Measurements from ENCODE around the gene RXRA.
A peak's percentile ranks its signal among the peaks of the same experiment; 100 is the strongest.

The RXRA gene

DNA sequence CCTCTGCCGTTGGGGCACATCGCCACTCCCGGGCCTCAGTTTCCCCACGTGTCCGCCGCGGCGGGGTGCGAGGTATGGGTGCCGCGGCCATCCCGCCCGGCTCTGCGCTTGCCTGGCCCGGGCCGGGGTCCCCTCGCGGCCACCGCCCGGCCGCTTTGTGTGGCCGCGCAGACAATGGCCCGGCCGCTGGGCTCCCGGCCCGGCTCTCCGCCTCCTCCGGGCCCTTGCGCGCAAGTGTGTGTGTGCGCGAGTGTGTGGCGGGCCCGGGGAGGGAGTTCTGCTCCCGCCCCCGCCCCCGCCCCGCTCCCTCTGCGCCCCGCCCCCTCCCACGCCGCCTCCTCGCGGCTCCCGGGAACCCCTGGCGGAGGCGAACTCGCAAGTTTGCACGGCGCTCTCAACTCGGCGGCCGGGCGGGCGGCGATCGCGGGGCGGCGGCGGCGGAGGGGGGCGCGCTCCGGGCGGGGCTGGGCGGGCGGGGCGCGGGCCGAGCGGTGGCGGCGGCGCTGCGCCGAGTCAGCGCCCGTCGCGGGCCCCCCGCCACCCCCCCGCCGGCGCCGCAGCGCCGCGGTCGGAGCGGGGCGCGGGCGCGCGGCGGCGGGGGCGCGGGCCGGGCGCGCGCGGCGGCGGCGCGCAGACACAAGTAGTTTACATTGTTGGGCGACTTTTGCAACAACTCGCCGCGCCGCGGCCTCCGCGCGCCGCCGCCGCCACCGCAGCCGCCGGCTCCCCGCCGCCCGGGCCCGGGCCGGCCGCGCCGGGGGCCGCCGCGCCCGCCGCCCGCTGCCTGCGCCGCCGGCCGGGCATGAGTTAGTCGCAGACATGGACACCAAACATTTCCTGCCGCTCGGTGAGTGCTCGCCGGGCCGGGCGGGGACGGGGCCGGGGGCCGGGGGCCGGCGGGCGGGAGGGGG is at the start of gene RXRA:
Gene RXRA (plus strand): TSS at position 643 of the 911 bp plus-strand sequence. CDS start 177 bp downstream, at position 820.
- peak; percentile 82 to 83 for DNase-seq (ENCODE audit: low read depth in 2 of 2)

DNA sequence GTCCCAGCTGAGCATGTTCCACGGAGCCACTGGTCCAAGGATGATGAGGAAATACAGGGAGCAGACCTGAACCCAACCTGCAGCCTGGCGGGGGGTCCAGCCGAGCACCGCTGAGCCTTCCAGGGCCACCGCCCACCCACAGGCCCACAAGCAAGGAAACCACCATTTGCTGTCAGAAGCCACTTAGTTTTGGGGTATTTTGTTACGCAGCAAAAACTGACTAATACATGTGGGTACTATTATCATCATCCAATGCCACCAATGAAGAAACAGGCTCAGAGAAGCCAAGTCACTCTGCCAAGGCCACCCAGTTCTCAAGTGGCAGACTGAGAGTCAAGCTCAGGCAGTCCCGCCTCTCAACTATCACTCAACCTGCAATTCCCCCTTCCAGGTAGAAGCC is 48.0 kb upstream of the RXRA start:
- DNase-seq (ENCODE audit: low read depth in 2 of 2): no peak

DNA sequence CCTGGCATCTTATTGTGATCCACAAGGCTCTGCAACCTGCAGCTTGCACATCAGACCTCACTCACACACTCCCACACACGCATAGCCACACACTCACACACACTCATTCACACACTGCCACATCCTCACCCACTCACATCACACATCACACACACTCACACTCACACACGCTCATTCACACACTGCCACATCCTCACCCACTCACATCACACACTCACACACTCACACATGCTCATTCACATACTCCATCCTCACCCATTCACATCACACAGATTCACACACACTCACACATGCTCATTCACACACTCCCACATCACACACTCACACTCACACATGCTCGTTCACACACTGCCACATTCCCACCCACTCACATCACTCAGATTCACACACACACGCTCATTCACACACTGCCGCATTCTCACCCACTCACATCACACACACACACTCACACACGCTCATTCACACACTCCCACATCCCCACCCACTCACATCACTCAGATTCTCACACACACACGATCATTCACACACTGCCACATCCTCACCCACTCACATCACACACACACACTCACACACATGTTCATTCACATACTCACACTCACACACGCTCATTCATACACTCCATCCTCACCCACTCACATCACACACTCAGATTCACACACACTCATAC is 47.1 kb upstream of the RXRA start:
- no peak for DNase-seq (ENCODE audit: low read depth in 2 of 2)

DNA sequence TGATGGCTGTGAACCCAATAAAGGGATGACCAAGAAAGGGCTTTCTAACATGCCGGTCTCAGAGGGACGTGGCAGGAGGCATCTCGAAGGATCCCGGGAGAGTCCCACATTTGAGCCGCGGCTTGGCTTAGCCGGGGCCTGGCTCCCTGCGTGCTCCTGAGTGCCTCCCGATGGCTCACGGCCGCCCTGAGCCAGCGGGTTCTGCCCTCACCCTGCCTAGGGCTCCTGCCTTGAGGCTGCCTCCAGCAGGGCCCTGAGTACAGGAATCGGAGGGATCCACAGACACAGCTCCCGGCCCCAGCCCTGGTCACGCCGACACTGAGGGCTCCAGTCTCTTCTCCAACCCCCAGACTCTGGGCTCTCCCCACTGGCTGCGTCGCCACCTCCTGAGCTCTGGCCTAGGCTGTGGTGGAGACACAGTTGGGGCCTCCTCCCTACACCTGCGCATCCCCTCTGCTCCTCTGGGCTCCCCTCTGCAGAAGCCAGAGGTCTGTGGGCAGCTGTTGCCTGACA is 44.1 kb upstream of the RXRA start:
- DNase-seq (ENCODE audit: low read depth in 2 of 2): no peak

GRCh38 chr9:134283111-134283515 is 43.1 kb upstream of the RXRA start:
- DNase-seq (ENCODE audit: low read depth in 2 of 2): peak; percentile 52 to 55

- no peak for DNase-seq (ENCODE audit: low read depth in 2 of 2)
Measured at GRCh38 chr9:134283692-134284265, 42.5 kb upstream of the RXRA start.

DNA sequence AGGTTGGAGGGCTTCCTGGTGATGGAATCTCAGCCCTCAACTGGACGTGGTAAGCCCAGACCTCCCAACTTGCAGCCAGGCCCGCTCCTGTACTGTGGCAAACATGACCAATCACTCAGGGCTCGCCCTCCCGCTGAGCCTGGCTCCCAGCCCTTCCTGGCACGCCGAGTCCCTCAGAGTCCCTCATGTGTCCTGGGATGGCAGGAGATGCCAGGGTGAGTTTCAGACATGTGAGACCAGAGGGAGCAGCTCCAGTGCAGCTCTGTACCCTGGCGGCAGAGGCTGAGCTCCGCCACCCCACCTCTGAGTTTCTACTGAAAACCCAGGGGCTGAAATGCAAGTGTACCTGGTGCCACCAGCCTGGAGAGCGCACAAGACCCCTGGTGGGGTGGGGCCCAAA is 42.0 kb upstream of the RXRA start:
- DNase-seq (ENCODE audit: low read depth in 2 of 2): no peak

DNA sequence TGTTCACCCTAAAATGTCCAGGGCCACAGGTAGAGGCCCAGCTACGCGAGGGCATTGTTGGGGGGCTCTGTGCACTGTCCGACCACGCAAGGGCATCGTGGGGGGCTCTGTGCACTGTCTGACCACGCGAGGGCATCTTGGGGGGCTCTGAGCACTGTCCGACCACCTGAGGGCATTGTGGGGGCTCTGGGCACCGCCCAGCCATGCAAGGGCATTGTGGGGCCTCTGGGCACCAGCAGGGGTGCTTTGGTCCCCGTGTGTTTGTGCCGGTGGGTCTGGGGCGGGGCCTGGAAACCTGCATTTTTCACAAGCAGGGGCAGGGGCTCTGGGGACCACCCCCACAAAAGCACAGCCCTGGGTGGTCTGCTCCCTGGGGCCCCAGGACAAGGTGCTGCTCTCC is 41.5 kb upstream of the RXRA start:
- DNase-seq (ENCODE audit: low read depth in 2 of 2): no peak

DNA sequence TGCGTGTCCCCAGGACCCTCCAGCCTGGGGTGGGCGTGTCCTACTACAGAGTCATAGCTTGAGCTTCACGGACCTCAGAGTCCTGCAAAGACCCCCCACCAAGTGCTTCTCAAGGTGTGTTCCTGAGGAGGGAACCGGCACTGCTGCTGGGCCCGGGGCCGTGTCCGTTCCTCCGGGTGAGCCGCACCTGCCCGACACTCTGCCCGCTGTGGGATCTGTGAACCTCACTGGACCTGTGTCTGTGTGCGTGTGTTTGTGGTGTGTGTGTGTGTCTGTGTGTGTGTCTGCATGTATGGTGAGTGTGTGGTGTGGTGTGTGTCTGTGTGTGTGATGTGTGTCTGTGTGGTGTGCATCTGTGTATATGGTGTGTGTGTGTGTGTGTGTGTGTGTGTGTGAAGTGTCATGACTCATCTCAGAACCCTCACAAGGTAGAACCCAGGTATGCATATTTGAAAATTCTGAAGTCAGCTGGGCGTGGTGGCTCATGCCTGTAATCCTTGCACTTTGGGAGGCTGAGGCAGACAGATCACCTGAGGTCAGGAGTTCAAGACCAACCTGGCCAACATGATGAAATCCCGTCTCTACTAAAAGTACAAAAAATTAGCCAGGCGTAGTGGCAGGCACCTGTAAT is 40.9 kb upstream of the RXRA start:
- no peak for DNase-seq (ENCODE audit: low read depth in 2 of 2)

- no peak for DNase-seq (ENCODE audit: low read depth in 2 of 2)
Measured at GRCh38 chr9:134286471-134287245, 39.6 kb upstream of the RXRA start.

GRCh38 chr9:134287591-134288491 is 38.4 kb upstream of the RXRA start:
- DNase-seq (ENCODE audit: low read depth in 2 of 2): no peak

GRCh38 chr9:134288746-134289145 is 37.5 kb upstream of the RXRA start:
- DNase-seq (ENCODE audit: low read depth in 2 of 2): no peak

DNA sequence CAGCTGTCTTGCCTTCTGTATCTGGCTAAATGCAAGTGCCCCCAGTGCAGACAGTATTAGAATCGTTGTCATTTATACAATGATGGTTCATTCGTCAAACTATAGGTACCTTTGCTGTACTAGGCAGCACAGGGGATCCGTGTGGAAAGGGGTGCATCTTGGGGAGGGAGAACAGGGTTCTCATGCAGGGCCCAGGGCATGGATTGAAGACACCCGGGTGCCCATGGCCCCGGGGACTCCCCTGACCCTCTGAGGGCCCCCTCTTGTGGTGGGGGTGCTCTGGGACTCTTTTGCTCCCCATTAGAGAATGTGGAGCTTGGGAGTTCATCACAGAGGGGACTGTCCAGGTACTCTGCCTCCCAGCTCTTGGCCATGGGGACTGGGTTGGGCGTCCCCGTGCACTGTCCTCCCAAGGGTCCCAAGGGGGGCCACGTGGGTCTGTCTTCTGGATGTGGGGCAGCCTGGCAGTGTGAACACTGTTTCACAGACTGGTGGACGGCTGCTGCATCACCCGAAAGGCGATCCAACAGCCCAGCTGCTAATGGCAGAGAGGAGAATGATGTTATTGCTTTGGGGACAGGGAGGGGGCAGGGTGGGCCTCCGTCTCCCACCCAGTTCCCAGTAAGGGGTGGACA is 36.9 kb upstream of the RXRA start:
- no peak for DNase-seq (ENCODE audit: low read depth in 2 of 2)

- no peak for DNase-seq (ENCODE audit: low read depth in 2 of 2)
Measured at GRCh38 chr9:134290603-134291451, 35.4 kb upstream of the RXRA start.

- no peak for DNase-seq (ENCODE audit: low read depth in 2 of 2)
Measured at GRCh38 chr9:134291452-134291881, 34.8 kb upstream of the RXRA start.

- DNase-seq (ENCODE audit: low read depth in 2 of 2): no peak
Measured at GRCh38 chr9:134291961-134292871, 34.0 kb upstream of the RXRA start.

DNA sequence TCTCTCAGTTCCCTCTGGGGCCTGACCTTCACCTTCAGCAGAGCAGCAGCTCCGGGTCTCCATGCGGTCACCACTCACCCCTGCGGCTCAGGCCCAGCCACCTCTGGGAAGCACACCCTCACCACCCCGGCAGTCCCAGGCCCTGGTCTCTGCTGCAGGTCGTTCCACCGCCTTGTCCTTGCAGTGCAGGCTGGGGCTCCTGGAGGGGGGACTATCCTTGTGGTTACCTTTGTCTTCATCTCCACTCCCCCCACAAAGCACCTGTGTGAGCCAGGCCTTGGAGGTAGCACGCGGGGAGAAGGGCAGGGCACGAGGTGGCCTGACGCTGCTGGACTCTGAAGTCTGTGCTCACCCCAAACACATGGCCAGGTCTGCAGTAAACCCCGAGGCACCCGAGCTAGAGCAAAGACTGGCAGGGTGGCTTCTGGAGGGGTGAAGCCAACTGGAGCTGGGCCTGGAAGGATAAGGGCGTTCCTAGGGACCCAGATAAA is 33.2 kb upstream of the RXRA start:
- DNase-seq (ENCODE audit: low read depth in 2 of 2): no peak

Data from fibroblast of skin of left biceps (primary cell).